NCI-H2227 (cell line): ENCODE data around the gene TBC1D2.

Experiments
- DNase-seq: peaks from one replicate; lab custom pipeline; 2025; ENCODE audit not compliant: unreplicated experiment; lab: John Stamatoyannopoulos, UW

Gene TBC1D2

DNA sequence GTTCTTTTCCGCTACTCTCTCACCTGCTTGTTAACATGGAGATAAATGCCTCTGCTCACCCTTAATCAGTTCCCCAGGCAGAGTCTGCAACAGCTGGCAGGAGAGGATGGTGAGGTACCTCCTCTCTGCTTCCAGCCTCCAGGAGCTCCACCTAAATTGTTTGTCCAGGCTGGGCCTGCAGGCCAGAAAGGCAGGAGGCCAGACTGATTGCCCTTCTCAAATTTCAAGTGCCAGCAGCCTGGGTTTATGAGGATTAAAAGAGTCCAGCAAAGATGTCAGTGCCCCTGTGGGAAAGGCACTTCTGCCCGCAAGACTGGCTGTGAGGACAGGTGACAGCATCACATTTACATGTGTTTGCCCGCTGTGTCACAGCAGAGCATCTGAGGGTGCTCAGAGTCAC is 82.8 kb downstream of the TBC1D2 start:
- peak; percentile 7 for DNase-seq

DNA sequence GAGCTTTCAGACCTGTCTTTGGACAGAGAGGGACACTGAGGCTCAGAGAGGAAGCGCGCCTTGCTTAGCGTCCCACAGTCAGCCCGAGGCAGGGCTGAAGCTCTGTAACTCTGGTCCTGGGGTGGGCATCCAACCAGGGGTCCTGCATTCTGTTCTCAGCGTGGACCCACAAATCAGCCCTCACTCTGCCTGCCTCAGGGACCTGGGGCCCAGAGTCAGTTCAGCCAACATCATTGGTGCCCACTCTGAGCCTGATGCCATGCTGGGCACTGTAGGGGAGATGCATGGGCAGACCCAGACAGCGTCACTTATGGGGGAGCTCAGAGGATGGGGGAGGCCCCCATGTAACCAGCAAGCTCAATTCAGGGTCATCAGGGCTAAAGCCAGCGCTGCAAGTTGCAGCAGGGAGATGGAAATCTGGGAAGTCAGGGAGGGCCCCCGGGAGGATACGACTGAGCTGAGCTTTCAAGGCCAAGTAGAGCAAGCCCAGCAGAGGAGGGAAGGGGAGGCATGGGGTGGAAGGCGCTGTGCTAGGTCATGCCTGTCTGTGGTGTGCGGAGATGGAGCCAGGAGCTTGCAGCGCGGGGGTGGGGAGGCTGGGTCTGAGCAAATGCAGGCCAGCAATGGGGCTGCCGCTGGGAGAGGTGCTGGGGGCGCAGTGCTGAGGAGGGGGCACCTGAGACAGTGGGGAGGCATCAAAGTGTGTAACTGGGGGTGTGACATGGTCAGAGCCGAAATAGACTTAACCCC is 84.1 kb downstream of the TBC1D2 start:
- no peak for DNase-seq

DNA sequence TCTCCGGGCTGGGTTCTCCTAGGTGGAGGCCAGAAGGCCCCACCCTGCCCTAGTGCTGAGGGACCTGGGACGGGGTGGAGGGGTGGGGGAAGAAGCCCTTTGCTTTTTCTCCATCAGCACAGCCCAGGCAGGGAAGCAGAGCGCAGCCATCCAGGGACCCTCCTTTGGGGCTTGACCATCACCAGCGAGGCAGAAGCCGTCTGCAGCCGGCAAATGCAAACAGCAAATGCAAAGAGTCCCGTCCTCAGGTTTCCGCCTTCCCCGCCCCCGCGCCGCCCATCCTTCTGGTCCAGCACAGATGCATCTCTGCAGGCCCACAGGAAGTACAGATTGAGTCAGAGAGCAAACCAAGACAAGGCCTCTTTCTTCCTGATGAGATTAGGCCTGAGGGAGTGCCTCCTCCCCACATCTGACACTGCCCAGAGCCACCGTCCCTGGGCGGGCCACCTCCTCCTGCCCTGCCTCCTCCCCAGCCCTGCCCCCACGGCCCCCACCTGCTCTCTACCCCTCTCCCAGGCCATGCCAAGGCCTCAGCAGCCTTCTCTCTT is 86.4 kb downstream of the TBC1D2 start:
- DNase-seq = peak; percentile 23

DNA sequence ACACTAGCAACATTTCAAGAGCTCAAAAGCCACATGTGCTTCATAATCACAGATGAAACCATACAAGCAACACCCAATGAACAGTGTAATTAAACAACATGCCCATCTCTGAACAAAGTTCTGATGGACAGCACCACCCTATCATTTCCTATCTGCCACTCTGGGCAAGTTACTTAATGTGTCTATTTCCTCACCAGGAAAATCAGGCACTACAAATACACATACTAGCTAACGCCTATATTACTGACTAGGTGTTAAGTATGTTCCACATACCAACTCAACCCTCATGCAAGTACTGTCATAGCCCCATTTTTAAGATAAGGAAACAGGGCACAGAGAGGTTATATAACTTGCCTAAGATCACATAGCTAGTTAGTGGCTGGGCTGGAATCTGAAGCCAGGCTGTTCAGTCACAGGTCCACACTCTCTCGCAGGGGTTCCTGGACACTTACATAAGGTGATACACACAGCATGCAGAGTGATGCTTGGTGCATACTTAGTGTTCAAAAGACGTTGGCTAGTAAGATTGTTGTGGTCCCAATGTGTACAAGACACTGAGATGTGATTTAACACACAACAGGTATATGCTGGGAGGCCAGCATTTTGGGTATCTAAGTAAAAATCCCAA is 87.2 kb downstream of the TBC1D2 start:
- no peak for DNase-seq

DNA sequence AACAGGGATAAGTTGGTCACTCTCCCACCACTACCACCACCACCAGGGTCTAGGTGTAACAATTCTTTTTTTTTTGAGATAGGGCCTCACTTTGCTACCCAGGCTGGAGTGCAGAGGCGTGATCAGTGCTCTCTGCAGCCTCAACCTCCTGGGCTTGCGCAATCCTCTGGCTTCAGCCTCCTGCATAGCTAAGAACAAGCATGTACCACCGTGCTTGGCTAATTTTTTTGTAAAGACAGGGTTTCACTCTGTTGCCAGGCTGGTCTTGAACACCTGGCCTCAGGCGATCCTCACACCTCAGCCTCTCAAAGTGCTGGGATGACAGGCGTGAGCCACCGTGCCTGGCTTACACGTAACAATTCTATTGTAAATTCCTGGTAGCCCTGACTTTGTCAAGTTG is 90.5 kb downstream of the TBC1D2 start:
- DNase-seq = no peak

DNA sequence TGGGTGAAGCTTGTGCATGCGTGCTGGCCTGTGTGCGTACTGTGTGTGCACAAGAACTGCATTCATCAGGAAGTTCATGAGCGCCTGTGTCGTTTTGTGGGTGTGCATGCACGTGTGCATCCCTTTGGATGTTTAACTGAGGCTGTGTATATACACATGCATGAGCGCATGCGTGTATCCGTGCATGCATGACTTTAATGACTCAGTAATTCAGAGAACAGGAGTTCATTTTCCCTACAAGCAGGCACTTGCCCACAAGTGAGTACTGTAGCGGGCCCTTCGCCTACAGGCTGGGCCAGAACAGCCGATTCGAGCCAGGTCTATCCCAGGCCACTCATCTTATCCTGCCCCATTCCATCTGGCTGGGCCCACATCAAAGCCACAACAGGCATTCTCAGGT is 92.8 kb downstream of the TBC1D2 start:
- DNase-seq = no peak

DNA sequence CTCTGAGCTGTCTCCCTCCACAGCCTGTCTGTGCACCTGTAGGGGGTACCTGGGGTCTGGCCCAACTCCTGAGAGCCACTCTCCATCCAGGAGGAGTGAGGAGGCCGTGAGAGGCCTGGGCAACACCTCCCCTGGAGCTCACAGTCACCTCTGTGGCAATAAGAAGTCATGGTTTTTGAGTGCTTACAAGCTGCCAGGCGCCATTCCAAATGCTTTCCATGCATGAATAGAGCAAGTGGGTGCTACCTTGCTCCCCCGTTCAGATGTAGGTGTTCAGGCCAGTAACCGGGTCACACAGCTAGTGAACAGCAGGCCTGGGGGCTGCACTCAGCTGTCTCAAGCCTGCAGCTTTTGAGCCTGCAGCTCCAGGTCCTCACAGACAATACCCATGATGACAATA is 93.6 kb downstream of the TBC1D2 start:
- DNase-seq = no peak

DNA sequence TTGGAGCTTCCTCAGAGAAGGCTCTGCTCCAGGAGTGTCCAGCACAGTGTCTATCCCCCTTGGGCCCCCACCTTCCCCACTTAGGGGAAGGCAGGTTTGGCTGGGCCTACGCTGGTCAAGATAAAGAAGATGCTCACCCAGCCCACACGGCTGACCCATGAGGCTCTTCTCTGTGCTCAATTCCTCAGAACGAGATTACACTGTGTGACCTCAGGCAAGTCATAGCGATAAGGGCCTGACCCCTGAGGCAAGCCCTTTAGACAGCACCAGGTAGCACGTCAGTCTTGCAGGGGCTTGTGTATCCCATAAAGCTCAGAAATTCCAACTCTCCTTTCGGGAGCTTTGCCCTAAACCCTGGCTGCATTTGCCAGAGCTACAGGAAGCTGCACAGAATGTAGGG is 95.7 kb downstream of the TBC1D2 start:
- DNase-seq = no peak

DNA sequence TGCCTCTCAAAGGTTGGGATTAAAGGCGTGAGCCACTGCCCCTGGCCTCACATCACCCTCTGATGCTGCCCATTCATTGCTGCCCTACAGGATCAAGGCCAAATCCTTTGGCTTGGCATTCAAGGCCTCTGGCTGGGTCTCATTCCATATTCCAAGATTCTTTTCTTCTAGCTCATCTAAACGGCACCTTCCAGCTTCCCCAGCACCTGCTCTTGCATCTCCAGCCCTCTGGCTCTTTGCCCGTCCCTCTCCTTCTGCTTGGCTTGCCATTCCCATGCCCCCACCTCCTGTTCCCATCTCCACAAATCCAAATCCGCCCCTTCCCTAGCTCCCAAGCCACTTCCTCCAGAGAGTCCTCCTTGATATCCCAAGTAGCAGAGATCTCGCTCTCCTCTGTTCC is 96.1 kb downstream of the TBC1D2 start:
- no peak for DNase-seq

DNA sequence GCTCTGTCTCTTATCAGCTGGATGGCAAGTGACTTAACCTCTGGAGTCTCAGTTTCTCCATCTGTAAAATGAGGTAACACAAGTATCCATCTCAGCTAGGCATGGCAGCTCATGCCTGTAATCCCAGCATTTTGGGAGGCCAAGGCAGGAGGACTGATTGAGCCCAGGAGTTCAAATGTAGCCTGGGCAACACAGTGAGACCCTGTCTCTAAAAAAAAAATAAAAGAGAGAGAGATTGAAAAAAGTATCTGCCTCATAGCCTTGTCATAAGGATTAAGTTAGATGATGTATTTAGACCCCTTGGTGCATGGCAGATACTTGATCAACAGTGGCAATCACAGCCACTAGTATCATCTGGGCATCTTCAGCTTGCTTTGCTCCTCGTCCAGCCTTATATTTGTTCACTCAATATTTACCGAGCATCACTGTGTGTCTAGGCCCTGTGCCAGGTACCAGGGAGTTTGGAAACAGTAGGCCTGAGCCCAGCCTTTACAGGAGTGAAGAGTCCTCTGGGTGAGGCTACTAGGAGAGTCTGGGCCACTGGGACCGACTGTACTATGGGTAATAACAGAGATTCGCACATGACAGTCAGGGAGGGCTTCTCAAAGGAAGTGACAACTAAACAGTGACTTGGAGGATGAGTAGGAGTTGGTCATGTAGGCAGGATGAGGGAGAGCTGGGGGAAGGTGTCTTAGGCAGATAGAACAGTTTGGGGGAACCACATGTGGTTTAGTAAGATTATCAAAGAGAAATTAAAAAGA is 97.2 kb downstream of the TBC1D2 start:
- DNase-seq = no peak

DNA sequence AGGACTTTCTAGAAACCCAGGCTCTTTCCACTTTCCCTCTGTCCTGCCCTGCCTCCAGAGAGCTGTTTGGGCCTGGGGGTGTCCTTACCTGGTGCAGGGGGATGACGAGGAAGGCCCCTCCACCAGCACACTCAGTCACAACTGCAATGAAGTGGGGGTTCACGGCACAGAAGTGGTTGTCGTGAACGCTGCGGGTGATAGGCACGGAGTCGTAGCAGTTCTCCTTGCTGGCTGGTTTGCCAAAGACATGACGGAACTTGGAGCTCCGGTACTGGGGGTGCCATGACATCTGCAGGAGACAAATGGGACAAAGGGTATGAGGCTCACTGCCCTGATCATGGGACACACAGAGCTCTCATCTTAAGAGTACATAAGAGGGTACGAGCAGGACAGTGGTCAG is 98.1 kb downstream of the TBC1D2 start:
- DNase-seq = no peak

DNA sequence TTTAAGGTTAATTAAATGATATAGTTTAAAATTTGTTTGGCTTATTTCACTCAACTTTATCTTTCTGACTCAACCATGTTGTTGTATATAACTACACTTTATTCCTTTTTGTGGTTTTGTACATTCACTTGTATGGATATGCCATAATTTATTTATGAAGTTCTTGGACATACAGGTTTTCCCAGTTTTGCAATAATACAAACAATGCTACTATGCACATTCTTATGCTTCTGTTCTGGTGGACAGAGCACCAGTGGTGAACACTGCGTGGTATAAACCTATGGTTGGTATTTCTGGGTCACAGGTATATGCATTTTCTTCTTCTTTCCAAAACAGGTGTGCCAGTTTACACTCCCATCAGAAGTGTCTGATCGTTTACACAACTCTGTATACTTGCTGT is 100.8 kb downstream of the TBC1D2 start:
- DNase-seq = no peak

DNA sequence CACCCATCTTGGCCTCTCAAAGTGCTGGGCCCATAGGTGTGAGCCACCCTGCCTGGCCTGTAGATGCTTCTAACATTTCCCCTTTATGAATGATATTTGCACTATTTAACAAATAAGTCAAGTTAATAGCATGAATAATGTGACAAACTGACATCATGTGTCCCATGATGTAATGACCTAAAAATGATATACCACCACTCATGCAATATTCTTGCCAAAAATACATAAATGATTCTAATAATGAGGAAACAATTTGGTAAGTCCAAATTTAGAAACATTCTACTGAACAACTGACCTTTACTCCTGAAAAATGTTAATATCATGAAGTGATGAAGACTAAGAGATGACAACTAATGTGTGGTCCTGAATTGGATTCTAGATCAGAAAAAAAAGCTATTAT is 102.9 kb downstream of the TBC1D2 start:
- no peak for DNase-seq

DNA sequence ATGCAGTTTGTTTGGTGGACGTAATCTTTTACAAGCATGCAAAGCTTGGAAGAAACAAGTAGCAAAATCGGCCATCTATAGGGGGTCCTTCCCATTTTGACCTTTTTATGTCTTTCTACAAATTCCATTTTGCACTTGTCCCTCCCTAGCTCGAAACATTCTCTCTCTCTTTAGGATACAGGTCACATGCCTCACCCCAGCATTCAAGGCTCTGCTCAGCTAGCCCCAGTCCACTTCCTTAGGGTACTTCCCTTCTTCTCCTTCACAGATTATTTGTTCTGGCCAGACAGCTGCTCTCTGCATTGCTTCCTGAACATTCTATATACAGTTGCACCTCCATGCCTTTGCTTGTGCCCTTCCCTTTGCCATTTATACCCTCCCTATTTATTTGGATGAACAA is 104.7 kb downstream of the TBC1D2 start:
- DNase-seq = no peak

DNA sequence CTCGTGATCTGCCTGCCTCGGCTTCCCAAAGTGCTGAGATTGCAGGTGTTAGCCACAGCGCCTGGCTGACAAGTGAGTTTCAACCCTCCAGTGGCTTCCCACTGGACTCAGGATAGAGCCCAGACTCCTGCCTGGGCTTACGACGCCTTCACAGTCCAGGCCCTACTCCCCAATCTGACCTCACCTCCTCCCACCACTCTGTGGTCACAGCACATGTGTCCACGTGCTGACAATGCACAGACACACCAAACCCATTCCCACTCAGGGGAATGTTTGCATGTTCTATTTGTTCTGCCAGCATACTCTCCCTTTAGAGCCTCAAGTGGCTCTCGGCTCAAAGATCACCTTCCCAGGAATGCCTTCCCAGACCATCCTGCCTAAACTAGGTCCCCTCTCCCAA is 105.3 kb downstream of the TBC1D2 start:
- DNase-seq = no peak

DNA sequence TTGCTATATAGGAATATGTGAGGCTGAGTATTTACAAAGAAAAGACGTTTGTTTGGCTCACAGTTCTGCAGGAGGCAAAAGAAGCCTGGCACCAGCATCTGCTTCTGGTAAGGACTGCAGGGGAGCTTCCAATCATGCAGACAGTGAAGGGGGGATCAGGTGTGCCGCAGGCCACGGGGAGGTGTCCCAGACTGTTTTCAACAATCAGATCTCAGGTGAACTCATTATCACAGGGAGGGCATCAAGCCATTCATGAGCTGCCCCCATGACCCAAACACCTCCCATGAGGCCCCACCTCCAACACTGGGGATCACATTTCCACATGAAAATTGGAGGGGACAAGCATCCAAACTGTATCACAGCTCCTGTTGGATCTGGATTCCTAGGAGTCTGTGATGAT is 106.0 kb downstream of the TBC1D2 start:
- no peak for DNase-seq
